Measurements from ENCODE around the gene ANO10.
A peak's percentile ranks its signal among the peaks of the same experiment; 100 is the strongest.

GRCh38 chr3:43503067-43503728 lies 118.6 kb downstream of the ANO10 start:
- TF ChIP-seq CTCF (IDR thresholded peaks at IDR 0.05), result peak in 2 of 3 donors; percentile 22 to 49
- no peak for TF ChIP-seq POLR2A (IDR thresholded peaks at IDR 0.05)
